H9 (cell line): ENCODE measurements around the gene GRIK4. TPM values are rescaled to one million over a fixed set of nuclear protein-coding genes. Genes with fewer than 3 reads are reported as not detected.

Source experiments
- DNase-seq: peaks from one replicate; pipeline ENCODE4 v3.0.0-alpha.2; 2017
- H2AFZ ChIP-seq: one replicate; pipeline ENCODE4 v1.6.1; 2013; ENCODE audit warnings: mild to moderate bottlenecking, low read length, control low read depth, moderate library complexity
- H2AK5ac ChIP-seq: 2 replicates; pipeline ENCODE4 v1.6.1; 2013; ENCODE audit warnings: low read length, control low read depth, mixed read lengths; ENCODE audit not compliant: insufficient read length
- H2BK120ac ChIP-seq: one replicate; pipeline ENCODE4 v1.6.1; 2013; ENCODE audit warnings: low read depth, mild to moderate bottlenecking, low read length, control low read depth, inconsistent platforms; ENCODE audit not compliant: poor library complexity, severe bottlenecking
- H2BK12ac ChIP-seq: 2 replicates; pipeline ENCODE4 v1.6.1; 2013; ENCODE audit warnings: low read length, control low read depth, mixed read lengths, low read depth; ENCODE audit not compliant: insufficient read length
- H2BK15ac ChIP-seq: 2 replicates; pipeline ENCODE4 v1.6.1; 2013; ENCODE audit warnings: low read depth, low read length, control low read depth
- H2BK20ac ChIP-seq: one replicate; pipeline ENCODE4 v1.6.1; 2013; ENCODE audit warnings: low read depth, mild to moderate bottlenecking, low read length, control low read depth, inconsistent platforms; ENCODE audit not compliant: poor library complexity, severe bottlenecking
- H2BK5ac ChIP-seq: 2 replicates; pipeline ENCODE4 v1.6.1; 2013; ENCODE audit warnings: low read length, control low read depth, mixed read lengths; ENCODE audit not compliant: insufficient read length
- H3K14ac ChIP-seq: 2 replicates; pipeline ENCODE4 v1.6.1; 2013; ENCODE audit warnings: low read length, control low read depth; ENCODE audit not compliant: insufficient read depth
- H3K18ac ChIP-seq: 2 replicates; pipeline ENCODE4 v1.6.1; 2013; ENCODE audit warnings: low read depth, mild to moderate bottlenecking, mixed read lengths, low read length, control low read depth; ENCODE audit not compliant: insufficient read length
- H3K23ac ChIP-seq: 2 replicates; pipeline ENCODE4 v1.6.1; 2013; ENCODE audit warnings: low read length, control low read depth, mixed read lengths, low read depth; ENCODE audit not compliant: insufficient read length
- H3K23me2 ChIP-seq: 2 replicates; pipeline ENCODE4 v1.6.1; 2013; ENCODE audit warnings: low read depth, mild to moderate bottlenecking, mixed read lengths, low read length, control low read depth; ENCODE audit not compliant: insufficient read length, poor library complexity, severe bottlenecking
- H3K27ac ChIP-seq: 2 replicates; pipeline ENCODE4 v1.5.1; 2013; ENCODE audit warnings: low read length, control low read depth, mixed read lengths, low read depth; ENCODE audit not compliant: insufficient read length
- H3K27me3 ChIP-seq: 2 replicates; pipeline ENCODE4 v1.6.1; 2013; ENCODE audit warnings: low read length, control low read depth, inconsistent platforms; ENCODE audit not compliant: insufficient read depth
- H3K4ac ChIP-seq: 2 replicates; pipeline ENCODE4 v1.6.1; 2013; ENCODE audit warnings: low read depth, mild to moderate bottlenecking, control low read depth, inconsistent platforms, low read length, moderate library complexity
- H3K4me1 ChIP-seq: 2 replicates; pipeline ENCODE4 v1.6.1; 2013; ENCODE audit warnings: low read length, control low read depth, inconsistent platforms; ENCODE audit not compliant: insufficient read depth
- H3K4me2 ChIP-seq: 2 replicates; pipeline ENCODE4 v1.6.1; 2013; ENCODE audit warnings: low read length, control low read depth, mixed read lengths; ENCODE audit not compliant: insufficient read length, insufficient read depth
- H3K56ac ChIP-seq: 2 replicates; pipeline ENCODE4 v1.6.1; 2013; ENCODE audit warnings: low read depth, mild to moderate bottlenecking, mixed read lengths, low read length, control low read depth; ENCODE audit not compliant: insufficient read length
- H3K79me1 ChIP-seq: 2 replicates; pipeline ENCODE4 v1.6.1; 2013; ENCODE audit warnings: low read depth, mild to moderate bottlenecking, moderate library complexity, low read length, control low read depth, inconsistent platforms; ENCODE audit not compliant: insufficient read depth, poor library complexity, severe bottlenecking
- H3K79me2 ChIP-seq: 2 replicates; pipeline ENCODE4 v1.6.1; 2013; ENCODE audit warnings: low read length, control low read depth, inconsistent platforms; ENCODE audit not compliant: insufficient read depth
- H3K9ac ChIP-seq: 2 replicates; pipeline ENCODE4 v1.6.1; 2013; ENCODE audit warnings: low read length, control low read depth, mixed read lengths; ENCODE audit not compliant: insufficient read length; ENCODE audit errors: extremely low read depth
- H3K9me3 ChIP-seq: one replicate; pipeline ENCODE4 v1.6.1; 2013; ENCODE audit warnings: low read depth, low read length, inconsistent platforms; ENCODE audit not compliant: control insufficient read depth
- H3T11ph ChIP-seq: one replicate; pipeline ENCODE4 v1.6.1; 2013; ENCODE audit warnings: mild to moderate bottlenecking, low read length, control low read depth, inconsistent platforms
- H4K20me1 ChIP-seq: one replicate; pipeline ENCODE4 v1.6.1; 2013; ENCODE audit not compliant: control insufficient read depth, insufficient read length, insufficient read depth
- H4K5ac ChIP-seq: 2 replicates; pipeline ENCODE4 v1.6.1; 2013; ENCODE audit warnings: low read depth, mild to moderate bottlenecking, mixed read lengths, low read length, control low read depth; ENCODE audit not compliant: insufficient read length
- H4K8ac ChIP-seq: replicated peaks from 2 replicates; pipeline ENCODE4 v1.6.1; 2013; ENCODE audit warnings: low read length, control low read depth, mixed read lengths, low read depth; ENCODE audit not compliant: insufficient read length
- H4K91ac ChIP-seq: 2 replicates; pipeline ENCODE4 v1.6.1; 2013; ENCODE audit warnings: low read depth, mild to moderate bottlenecking, moderate library complexity, mixed read lengths, low read length, control low read depth; ENCODE audit not compliant: insufficient read length
- H3K27ac Mint-ChIP-seq, 3 experiments: 2 replicates in 2 of 3; 3 replicates in 1 of 3; pipeline ENCODE4 v1.8.0; 2020 to 2021; ENCODE audit warnings: mixed read lengths in 3 of 3, mild to moderate bottlenecking in 1 of 3, moderate library complexity in 1 of 3
- H3K27me3 Mint-ChIP-seq: 2 replicates; pipeline ENCODE4 v1.8.0; 2021; ENCODE audit warnings: low read depth, mild to moderate bottlenecking, moderate library complexity, mixed read lengths
- H3K36me3 Mint-ChIP-seq, 3 experiments: 2 replicates in 2 of 3; 3 replicates in 1 of 3; pipeline ENCODE4 v1.8.0; 2020 to 2021; ENCODE audit warnings: low read depth in 3 of 3, mixed read lengths in 3 of 3; ENCODE audit not compliant: insufficient read depth in 1 of 3
- H3K4me1 Mint-ChIP-seq, 2 experiments: 2 replicates each; pipeline ENCODE4 v1.8.0; 2020; ENCODE audit warnings: mixed read lengths in 2 of 2
- H3K4me3 Mint-ChIP-seq, 2 experiments: 2 replicates in 1 of 2; 3 replicates in 1 of 2; pipeline ENCODE4 v1.8.0; 2020 to 2021; ENCODE audit warnings: mild to moderate bottlenecking in 2 of 2, mixed read lengths in 2 of 2, moderate library complexity in 1 of 2
- H3K9me3 Mint-ChIP-seq, 2 experiments: 2 replicates in 1 of 2; 3 replicates in 1 of 2; pipeline ENCODE4 v1.8.0; 2020; ENCODE audit warnings: mild to moderate bottlenecking in 2 of 2, mixed read lengths in 2 of 2, moderate library complexity in 1 of 2
- WGBS: extraction: QIAGEN DNeasy Blood & Tissue Kit; methylation state at CpG from one replicate; pipeline ENCODE4 v1.1.7; 2013; ENCODE audit warnings: missing lambda C conversion rate, low lambda C conversion rate, mixed read lengths; ENCODE audit not compliant: insufficient read length; ENCODE audit errors: extremely low coverage; 5-methylcytosine and 5-hydroxymethylcytosine counted together
- total RNA-seq: library from RNA; stranded (reverse); gene quantifications from 2 replicates; pipeline ENCODE4 v1.2.1, GENCODE V29; 2021
- TF ChIP-seq, protein P1 (sequence below): fragments of 200-600 bp; sonication (generic); conservative IDR thresholded peaks from 3 replicates; pipeline ENCODE4 v1.8.0; 2021; ENCODE audit warnings: antibody characterized with exemption, mild to moderate bottlenecking

The GRIK4 gene
- total RNA-seq, 1 experiment from 2014 or later, result 2.3 TPM

- Mint-ChIP-seq H3K4me1 (peaks cover 35 to 53% of the 10 kb centered on the region in 2 experiments), H3K27ac (no peak overlapping the region), H3K27me3 (peaks cover 7% of the 10 kb centered on the region), H3K4me3 (no peak overlapping the region; a peak in 1 of 5 replicates), H3K36me3 (no peaks in the 10 kb centered on the region), H3K9me3 (no peaks in the 10 kb centered on the region; a peak in 1 of 5 replicates)
- H3K56ac ChIP-seq, result no peak overlapping the region
- H3K4me1 ChIP-seq, result 0 out of 2 replicates have a peak, but pooled peaks cover 2% of the 10 kb centered on the region
- no peak overlapping the region for H3K4me2 ChIP-seq
- no peak overlapping the region for H3K18ac ChIP-seq
- H3K79me2 ChIP-seq, result no peaks in the 10 kb centered on the region
- H3K23me2 ChIP-seq, result no peaks in the 10 kb centered on the region
- no peak overlapping the region for H2BK5ac ChIP-seq
- H4K20me1 ChIP-seq, result no peaks in the 10 kb centered on the region
- no peak overlapping the region for H2BK20ac ChIP-seq
- H4K91ac ChIP-seq, result no peak overlapping the region
- no peak overlapping the region for H2BK12ac ChIP-seq
- H3K27ac ChIP-seq, result no peak overlapping the region
- H3T11ph ChIP-seq, result no peak overlapping the region
- no peak overlapping the region for H2BK120ac ChIP-seq
- no peak for DNase-seq
- H3K27me3 ChIP-seq, result no peaks in the 10 kb centered on the region
- H3K14ac ChIP-seq, result no peak overlapping the region
- no peak overlapping the region for H2AFZ ChIP-seq
- no CpG with 5 or more reads among the region's 12 CpGs for WGBS
- no peak overlapping the region for H4K8ac ChIP-seq
- TF ChIP-seq, protein P1, sequence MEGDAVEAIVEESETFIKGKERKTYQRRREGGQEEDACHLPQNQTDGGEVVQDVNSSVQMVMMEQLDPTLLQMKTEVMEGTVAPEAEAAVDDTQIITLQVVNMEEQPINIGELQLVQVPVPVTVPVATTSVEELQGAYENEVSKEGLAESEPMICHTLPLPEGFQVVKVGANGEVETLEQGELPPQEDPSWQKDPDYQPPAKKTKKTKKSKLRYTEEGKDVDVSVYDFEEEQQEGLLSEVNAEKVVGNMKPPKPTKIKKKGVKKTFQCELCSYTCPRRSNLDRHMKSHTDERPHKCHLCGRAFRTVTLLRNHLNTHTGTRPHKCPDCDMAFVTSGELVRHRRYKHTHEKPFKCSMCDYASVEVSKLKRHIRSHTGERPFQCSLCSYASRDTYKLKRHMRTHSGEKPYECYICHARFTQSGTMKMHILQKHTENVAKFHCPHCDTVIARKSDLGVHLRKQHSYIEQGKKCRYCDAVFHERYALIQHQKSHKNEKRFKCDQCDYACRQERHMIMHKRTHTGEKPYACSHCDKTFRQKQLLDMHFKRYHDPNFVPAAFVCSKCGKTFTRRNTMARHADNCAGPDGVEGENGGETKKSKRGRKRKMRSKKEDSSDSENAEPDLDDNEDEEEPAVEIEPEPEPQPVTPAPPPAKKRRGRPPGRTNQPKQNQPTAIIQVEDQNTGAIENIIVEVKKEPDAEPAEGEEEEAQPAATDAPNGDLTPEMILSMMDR, result no peak
- H3K23ac ChIP-seq, result no peak overlapping the region
- no peak overlapping the region for H3K4ac ChIP-seq
- H2BK15ac ChIP-seq, result no peak overlapping the region
- no peak overlapping the region for H4K5ac ChIP-seq
- no peak overlapping the region for H2AK5ac ChIP-seq
- H3K9me3 ChIP-seq, result no peaks in the 10 kb centered on the region
- no peak overlapping the region for H3K9ac ChIP-seq
- no peaks in the 10 kb centered on the region for H3K79me1 ChIP-seq
These were observed 236.6 kb downstream of the GRIK4 start for GRCh38 chr11:120747850-120748814.
